Activated gamma-delta T cell (primary cell): ENCODE data around the gene SMIM5.

ENCODE experiments used
- DNase-seq: peaks from one replicate; lab custom pipeline; 2025; lab: John Stamatoyannopoulos, UW

The SMIM5 gene

DNA sequence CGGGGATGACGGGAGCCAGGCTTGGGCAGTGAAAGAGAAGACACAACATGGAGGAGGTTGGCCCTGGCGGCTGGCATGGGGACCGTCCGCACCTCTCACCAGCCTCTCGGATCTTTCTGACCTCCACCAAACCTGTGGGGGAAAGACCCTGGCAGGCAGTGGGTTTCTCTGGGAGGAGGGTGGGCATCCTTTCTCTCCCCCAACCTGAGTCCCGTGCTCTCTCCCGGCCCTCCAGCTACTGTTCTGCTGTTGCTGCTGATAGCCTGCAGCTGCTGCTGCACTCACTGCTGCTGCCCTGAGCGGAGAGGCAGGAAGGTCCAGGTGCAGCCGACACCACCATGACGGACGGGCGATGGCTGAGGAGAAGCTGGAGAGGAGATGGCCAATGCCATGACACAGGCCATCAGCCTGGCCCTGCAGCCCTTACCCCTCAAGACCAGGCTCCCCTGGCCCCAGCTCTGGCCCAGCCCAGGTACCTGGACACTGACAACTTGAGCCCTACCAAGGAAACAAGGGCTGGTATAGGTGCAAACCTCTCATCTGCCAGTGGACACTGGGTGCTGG lies 7.4 kb downstream of the SMIM5 start:
- DNase-seq, result no peak

DNA sequence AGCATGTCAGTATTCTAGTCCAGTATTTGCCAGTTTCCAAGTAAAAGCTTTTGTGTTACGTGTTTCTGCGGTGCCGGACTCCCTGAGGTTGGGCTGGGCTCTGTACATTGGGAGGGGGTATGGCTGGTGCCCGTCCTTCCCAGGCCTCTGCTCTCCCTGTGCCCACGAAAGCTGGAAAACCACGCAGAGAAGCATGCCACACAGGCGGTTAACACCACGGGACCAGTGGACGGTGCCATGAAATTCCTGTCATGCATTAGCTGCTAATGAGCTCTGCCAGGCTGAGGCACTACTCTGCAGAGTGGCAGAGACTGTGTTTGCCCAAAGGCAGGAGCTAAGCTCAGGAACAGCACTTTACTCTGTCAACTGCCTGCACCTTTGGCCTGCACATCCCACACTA lies 8.1 kb downstream of the SMIM5 start:
- DNase-seq, result no peak

DNA sequence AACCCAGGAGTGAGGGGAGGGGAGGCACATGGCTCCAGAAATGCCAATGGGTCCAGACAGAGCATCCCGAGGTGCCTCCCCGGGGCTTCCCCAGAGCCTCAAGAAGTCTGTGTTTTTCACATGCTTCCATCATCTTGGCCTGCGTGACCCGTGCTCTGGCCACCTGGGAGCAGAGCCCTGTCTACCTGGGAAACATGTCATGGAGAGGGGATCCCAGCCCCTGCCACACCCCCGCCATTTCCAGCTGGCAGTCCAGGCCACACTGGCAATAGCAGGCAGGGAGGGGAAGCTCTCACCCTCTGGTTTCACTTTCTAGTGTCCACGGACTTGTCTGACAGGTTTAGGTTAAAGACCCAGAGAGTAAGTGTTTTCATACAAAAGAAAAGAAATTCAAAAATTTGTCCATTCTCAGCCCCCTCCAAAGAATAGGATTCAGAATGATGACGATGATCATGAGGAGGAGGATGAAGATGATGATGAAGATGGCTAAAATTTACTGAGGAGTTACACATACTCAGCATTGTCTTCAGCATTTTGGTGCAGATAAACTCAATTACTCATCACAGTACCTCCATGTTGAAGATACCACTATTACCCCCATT lies 9.0 kb downstream of the SMIM5 start:
- no peak for DNase-seq

DNA sequence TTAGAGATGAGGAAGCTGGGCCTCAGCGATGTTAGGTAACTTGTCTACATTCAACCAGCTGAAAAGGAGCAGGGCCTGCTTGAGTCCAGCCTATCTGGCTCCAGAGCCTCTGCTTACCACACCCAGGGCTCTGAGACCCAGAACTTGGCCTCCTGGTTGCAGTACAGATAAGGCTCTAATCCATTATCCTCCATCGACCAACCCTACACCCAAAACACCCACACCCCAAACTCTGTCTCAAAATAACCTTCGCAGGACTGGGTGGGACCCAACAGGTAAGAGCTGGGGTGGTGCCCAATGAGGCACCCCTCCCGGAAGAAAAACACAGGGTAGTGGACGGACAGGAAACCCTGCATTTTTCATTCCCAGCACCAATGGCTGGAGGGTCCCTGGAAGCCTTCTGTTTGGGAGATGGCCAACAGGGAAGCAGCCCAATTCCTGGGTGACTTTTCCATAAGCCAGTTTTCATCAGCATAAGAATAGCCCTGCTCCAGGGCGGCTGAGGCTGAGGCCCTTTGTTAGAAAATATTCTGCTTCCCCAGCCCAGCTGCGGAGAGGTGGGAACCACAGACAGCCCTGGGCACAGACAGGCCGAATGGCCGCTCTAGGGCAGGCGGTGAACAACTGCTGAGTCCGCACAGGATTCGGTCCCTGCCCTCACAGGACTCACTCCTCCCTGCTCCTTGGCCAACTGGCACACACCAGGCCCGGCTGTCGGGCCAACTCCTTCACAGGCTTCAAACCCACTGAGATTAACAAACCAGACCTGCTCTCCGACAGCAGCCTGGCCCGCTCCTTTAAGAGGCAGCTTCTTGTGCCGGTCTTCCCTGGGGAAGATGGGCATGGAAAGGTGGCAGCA lies 9.8 kb downstream of the SMIM5 start:
- DNase-seq, result no peak

DNA sequence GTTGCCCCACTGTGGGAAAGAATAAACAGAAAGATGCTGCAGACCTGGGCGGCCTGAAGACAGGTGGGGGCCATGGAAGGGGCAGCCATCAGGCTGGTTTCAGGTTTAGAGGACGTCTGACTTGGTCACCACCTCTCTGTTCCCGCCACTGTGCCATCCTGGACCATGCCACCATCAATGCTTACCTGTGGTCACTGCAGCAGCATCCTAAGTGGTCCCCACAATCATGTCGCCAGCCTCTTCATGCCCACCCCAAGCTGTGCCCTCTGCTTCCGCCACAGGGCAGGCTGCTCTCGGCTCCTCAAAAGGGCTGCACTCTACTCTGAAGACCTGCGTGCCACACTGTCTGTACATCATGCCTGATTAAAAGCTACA lies 10.4 kb downstream of the SMIM5 start:
- no peak for DNase-seq

DNA sequence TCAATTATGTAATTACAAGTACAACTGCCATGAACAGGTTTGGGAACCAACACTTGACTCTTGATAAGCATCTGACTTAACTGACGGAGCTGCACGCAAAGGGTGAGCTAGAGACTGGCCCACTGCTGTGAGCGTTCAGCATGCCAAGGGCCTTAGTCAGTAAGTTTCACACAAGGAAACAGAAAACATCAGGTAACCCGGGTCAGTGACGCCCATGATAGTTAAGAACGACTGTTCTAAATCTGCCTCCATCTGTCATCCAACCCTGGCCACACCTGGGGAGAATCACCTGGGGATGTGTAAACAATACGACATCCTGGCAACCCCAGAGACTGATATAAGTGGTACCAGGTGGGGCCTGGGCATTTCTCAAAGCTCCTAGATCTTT lies 12.3 kb downstream of the SMIM5 start:
- no peak for DNase-seq

DNA sequence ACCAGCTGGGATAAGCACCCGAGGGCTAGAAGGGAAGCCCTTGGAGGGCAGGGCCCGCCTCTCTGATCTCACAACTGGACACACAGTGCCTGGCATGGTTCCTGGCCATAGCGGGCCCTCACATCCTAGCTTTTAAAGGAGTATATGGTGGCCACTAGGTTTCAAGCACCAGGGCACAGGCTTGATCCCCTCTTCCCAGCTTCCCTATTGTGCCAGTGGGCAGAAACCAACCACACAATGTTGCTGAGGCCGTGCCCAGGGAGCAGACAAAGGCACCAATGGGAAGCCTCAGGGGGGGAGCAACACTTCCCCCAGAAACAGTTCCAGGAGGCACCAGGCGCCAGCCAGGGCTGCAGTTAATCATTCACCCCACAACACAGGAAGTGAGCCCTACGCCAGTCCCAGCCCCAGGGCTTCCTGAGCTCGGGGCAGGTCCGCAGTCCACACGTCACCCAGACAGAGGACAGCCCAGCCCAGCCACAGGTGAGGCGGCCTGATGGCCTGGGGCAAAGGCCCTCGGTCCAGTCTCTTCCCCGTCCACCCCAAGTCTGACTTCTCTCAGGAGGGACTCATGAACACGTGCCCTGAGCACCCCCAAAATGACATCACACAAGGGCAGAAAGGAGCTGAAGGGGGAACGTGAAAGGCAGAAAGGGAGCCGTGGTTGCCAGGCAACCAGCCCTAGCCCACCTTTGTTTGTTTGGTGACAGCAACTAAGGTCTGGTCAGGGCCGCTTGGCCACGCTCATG lies 12.8 kb downstream of the SMIM5 start:
- no peak for DNase-seq

DNA sequence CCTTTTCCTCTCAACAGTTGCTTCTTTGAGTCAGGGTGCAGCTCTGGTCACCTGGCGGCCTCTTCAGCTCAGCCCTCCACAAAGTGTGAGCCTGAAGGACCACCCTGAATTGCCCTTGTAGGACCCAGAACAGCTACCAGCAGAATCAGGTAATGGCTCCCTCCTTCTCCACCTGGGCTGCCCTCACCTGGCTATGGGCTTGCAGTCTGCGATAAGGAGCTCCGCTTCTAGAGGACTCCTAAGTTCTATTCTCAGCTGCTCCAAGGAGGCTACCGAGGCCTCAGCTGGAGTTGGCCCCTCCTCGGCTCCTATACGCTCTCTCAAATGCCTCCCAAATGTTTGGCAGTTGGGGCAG lies 13.4 kb downstream of the SMIM5 start:
- no peak for DNase-seq

DNA sequence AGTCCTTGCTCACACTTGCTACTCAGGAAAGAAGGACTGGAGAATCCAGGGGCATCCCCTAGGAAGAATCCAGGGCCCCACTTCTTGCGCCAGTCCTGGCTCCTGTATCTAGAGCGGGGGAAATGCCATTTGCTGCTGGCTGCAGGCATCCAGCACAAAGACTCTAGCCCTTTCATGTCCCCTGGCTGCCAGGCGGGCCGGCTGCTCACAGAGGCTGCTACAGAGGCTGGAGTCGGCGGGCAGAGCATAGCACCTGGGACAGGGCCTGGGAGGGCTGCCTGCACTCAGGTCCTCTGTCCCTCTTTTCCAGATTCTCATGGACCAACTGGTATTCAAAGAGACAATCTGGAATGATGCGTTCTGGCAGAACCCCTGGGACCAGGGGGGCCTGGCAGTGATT lies 13.8 kb downstream of the SMIM5 start:
- DNase-seq, result no peak

DNA sequence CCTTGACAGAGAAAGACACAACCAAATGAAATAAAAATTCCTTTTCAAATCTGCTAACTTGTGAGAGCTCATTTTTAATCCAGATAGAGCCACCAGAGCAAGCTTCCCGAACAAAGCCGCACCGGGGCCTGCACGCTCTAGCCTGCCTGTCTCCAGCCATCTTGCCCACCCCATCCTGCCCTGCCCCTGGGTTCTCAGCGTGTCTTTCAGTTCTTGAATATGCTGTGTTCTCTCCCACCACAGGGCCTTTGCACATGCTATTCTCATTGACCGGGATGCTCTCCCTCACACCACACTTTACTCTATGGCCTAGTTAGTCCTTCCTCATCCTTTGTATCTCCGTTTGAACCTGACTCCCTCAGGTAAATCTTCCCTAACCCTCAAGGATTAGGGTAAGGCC lies 14.7 kb downstream of the SMIM5 start:
- DNase-seq, result no peak

DNA sequence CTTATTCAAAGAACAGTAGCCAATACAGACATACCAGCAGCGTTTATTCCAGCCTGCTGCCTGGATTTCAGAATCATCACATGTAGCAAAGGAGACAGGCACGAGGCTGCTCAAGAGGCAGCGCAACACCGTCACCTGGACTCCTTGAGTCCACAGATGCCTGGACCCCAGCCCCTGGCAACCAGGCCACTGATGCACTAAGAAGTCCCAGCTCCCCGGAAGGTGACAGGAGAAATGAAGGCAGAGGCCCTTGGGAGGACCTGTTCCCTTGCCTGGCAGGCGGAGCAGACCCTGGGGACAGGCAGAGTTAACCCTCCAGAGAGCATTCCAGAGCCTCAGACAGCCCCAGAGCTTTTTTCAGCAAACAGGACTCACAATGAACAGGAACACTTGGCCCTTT lies 16.5 kb downstream of the SMIM5 start:
- DNase-seq, result no peak

DNA sequence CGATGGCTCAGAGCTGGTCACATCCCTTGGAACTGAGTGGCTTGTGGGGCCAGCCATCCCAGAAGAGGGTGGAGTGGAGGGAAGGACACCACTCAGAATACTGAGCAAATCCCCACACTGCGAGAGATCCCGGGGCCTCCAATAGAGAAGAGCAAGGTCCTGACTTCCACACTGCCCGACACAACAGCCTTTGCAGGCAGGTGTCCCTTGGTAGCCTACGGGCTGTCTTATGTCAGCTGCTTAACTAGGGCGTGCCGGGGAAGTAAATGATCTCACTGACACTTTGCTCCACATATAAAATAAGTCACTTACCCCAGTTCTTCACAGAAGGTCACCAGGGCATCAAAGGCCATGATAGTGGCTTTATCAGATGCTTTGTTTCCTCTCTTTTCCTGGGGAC lies 17.6 kb downstream of the SMIM5 start:
- no peak for DNase-seq

DNA sequence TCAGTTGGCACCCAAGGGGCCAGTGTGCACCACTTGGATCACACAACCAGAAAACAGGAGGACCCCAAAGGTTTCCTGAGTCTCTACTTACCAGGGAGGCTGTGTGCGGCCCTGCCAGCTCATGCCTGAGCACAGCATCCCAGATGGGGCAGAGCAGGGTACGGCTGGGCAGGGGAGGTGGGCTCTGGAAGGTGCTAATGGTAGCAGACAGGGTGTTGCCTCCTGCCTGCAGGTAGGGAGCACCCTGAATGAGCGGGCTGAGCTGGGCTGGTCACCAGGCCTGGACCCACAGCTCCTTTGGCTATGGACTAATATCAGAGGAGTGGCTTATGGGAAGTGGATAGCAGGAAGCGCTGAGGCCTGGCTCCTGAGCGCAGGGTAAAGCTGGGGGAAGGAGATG lies 19.1 kb downstream of the SMIM5 start:
- DNase-seq, result no peak

DNA sequence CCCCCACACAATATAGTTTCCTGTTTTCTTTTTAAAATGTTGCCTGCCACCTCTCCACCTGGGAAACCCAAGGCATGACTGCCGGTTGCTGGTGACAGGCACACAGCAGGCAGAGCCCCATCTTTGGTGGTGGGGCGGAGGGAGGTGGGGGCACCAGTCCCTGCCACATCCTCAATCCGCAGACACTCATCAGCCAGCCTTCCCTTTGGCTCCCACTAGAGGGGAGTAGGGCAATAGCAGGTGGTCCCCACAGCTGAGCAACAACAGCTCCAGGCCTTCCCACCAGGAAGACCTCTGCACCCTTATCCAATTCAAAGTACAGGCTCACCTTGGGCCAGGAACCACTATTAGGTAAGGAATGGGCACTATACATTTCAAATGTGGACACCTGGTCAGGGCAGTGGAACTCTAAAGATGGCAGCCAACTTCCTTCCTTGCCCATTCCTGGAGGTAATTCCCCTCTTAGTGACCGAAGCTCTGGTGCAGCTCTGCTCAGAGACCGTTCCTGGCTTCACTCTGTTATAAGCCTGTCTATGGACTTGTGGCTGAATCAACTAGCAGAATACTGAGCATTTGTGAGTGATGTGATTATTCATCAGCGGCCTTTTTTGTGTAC lies 19.8 kb downstream of the SMIM5 start:
- no peak for DNase-seq

DNA sequence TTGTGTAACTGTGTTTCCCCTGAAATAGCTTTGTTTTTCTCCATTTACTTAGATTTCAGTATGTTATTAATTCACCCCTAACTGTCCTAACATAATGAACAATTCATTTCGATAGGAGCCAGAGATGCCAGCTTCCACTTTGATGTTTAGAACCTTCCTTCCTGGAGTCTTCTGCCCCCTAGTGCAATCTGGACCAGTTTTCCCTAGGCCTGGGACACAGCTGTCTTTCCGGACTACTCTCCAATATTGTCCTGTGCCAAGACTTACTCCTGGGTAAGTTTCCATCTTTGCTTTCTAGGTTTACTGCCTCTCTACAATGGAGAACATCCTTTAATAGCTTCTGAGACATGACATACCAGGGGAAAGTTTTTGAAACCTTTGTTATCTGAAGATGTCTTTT lies 20.9 kb downstream of the SMIM5 start:
- DNase-seq, result no peak

DNA sequence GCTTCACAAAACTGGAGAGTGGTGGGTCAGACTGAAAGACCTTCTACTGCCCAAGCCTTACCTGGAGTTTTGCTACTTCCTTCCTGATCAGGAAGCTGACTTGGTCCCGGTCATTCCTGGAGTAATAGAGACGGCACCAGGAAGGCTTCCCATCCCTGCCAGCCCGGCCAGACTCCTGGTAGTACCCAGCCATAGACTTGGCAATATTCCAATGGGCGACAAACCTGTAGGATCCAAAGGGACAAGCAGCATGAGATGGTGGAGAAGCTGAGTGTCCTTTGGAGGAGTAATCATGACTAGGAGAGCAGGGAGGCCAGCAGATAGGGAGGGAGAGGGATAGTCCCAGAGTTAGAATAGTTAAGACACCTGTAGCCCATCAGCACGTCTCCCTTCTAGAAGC lies 25.0 kb downstream of the SMIM5 start:
- DNase-seq, result no peak

DNA sequence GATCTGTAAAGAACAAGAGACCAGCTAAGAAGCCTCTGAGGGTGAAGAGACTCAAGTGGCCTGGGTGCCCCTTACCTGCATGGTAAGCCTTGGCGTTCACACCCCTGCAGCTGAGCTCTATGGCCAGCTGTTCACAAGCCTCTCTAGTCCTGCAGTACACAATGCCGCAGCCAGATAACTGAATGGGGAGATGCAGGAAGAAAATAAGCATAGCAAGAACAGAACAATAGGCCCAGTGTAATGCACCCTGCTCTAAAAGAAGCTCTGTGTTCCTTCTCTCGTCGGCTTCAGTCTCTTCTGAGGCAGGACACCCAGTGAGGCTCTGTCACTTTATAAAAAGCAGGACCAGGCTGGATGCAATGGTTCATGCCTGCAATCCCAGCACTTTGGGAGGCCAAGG lies 28.3 kb downstream of the SMIM5 start:
- DNase-seq, result no peak

DNA sequence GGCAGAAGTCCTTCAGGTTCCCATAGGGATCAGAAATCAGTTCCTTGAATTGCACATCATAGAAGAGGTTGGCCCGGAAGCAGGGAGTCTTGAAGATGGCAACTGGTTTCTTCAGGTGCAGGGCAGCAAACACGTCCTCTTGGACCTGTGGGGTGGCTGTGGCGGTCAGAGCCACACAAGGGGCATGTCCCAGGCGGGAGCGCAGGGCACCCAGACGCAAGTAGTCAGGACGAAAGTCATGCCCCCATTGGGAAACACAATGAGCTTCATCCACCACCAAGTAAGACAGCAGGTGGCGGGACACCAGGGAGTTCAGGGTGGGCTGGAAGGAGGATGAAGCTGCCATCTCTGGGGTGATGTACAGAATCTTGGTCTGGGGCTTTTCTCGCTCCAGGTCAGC lies 29.3 kb downstream of the SMIM5 start:
- no peak for DNase-seq

DNA sequence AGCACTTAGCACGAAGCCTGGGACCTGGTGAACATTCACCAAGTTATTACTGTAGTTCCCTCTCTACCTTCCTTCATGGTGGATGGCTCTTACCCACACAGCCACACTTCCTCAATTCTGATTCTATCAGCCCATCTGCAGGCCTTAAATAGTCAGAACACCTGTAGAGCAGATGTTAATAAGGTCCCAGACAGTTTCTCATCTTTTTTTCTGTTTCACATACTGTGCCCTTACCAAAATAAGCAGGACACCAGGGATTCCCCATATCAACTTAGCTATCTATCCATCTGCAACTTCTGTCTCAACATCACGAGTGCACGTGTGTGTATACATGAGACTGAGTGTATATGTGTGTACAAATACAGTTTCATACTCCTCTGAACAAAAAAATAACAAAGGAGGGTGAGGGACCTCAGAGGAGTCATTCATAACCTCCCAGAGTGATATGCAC lies 30.9 kb downstream of the SMIM5 start:
- DNase-seq, result no peak

DNA sequence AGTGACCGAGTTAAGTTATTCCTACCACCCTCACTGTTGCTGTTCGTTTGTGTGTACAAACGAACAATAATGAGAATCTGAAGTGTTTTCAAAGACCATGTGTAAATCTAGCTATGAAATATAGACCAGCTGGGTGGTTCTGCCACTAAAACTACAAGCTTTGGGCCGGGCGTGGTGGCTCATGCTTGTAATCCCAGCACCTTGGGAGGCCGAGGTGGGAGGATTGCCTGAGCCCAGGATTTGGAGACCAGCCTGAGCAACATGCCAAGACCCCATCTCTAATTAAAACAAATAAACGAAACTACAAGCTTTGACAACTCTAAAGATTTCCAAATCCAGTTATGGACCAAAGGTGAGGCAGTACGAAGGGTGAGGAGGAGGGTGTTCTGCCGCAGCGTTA lies 32.7 kb downstream of the SMIM5 start:
- no peak for DNase-seq

DNA sequence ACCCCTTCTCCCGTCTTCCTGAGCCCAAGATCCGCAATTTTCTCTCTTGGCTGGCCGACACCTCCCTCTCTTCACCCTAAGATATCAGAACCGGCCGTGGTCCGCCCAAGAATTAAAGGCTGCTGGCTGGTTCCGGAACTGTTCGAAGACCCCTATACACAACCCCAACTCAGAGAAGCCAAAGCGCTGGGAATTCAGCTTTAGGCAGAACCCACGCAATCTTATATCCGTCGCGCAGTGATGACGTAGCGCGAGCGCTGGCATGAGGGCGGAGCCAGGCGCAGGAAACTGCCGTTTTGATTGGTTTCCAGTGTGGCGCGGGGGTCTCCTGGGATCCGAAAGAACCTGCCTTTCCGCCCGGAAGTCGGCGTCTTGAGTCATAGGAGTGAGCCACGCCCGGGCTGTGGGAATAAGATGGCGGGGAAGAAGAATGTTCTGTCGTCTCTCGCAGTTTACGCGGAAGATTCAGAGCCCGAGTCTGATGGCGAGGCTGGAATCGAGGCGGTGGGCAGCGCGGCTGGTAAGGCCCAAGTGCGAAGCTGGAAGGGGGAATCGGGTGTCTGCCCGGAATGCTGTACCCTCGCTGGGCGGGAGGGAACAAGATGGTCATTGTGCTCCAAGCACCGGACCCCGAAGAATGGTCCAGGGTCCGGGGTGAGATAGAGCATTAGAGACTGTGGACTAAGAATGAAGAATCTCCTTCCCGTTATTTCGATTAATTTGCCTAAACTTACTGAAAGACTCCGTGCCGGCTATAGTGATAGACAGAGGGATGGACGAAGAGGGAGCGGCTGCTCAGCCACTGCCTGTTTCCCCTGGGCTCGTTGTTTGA lies 33.9 kb downstream of the SMIM5 start, which contains the start of the genes RECQL5 and SAP30BP:
Gene RECQL5, minus strand, starts transcription at position 196 of the 832 bp plus-strand sequence. CDS start 597 bp downstream, outside the sequence.
Gene SAP30BP, plus strand, starts transcription at position 380 of the 832 bp plus-strand sequence. Its CDS starts 35 bp downstream, at position 415.
- DNase-seq, result peak; percentile 65
